ENCODE measurements around the gene PDLIM5. TPM values are rescaled to one million over a fixed set of nuclear protein-coding genes. Genes with fewer than 3 reads are reported as not detected.

The PDLIM5 gene
- total RNA-seq, 4 donors from 2014 or later: 77.7 to 128 (median 109) TPM

GRCh38 chr4:94516067-94516466, 64.3 kb downstream of the PDLIM5 start:
- no peak for DNase-seq
- H3K27ac ChIP-seq: no peak overlapping the region
- intact Hi-C loops (cut with DNase I): no loop called here
- 92 to 98% methylated on average over 3 of the region's 3 CpGs for WGBS, 2 donors
- H3K36me3 ChIP-seq: no peaks in the 10 kb centered on the region
- H3K4me1 ChIP-seq: peaks cover 0 to 4% of the 10 kb centered on the region in 2 donors
- H3K27me3 ChIP-seq: no peaks in the 10 kb centered on the region
- H3K9me3 ChIP-seq: no peaks in the 10 kb centered on the region
- no peak overlapping the region for H3K4me3 ChIP-seq (replicated peaks in 1 of 3)
- TF ChIP-seq POLR2A (IDR thresholded peaks at IDR 0.05): no peak
- TF ChIP-seq CTCF (IDR thresholded peaks at IDR 0.05): no peak

- intact Hi-C loops (cut with DNase I): no loop called here
- Histone ChIP-seq H3K4me3 (replicated peaks in 1 of 3) (no peak overlapping the region), H3K27me3 (no peaks in the 10 kb centered on the region), H3K4me1 (peaks cover 0 to 4% of the 10 kb centered on the region in 2 donors), H3K9me3 (no peaks in the 10 kb centered on the region), H3K36me3 (no peaks in the 10 kb centered on the region), H3K27ac (no peak overlapping the region)
- DNase-seq: no peak
- 50 to 64% methylated on average over 5 of the region's 5 CpGs for WGBS, 2 donors
- TF ChIP-seq CTCF (IDR thresholded peaks at IDR 0.05) (no peak), POLR2A (IDR thresholded peaks at IDR 0.05) (no peak)
Observed at GRCh38 chr4:94516999-94517398, 65.3 kb downstream of the PDLIM5 start.

GRCh38 chr4:94517492-94517891, 65.8 kb downstream of the PDLIM5 start:
- TF ChIP-seq POLR2A (IDR thresholded peaks at IDR 0.05): no peak
- TF ChIP-seq CTCF (IDR thresholded peaks at IDR 0.05): no peak
- intact Hi-C loops (cut with DNase I): no loop called here
- H3K27me3 ChIP-seq: no peaks in the 10 kb centered on the region
- no peak overlapping the region for H3K27ac ChIP-seq
- H3K9me3 ChIP-seq: no peaks in the 10 kb centered on the region
- 94 to 96% methylated on average over 1 of the region's 1 CpG for WGBS, 2 donors
- no peak overlapping the region for H3K4me3 ChIP-seq (replicated peaks in 1 of 3)
- DNase-seq: no peak
- H3K36me3 ChIP-seq: no peaks in the 10 kb centered on the region
- peaks cover 0 to 4% of the 10 kb centered on the region in 2 donors for H3K4me1 ChIP-seq

- WGBS, 2 donors: 75 to 80% methylated on average over 5 of the region's 5 CpGs
- intact Hi-C loops (cut with DNase I): no loop called here
- peaks cover 0 to 9% of the 10 kb centered on the region in 2 donors for H3K4me1 ChIP-seq
Observed at GRCh38 chr4:94519019-94519418, 67.3 kb downstream of the PDLIM5 start.

More at GRCh38 chr4:94519019-94519418, 67.3 kb downstream of the PDLIM5 start:
- Histone ChIP-seq H3K27me3 (no peaks in the 10 kb centered on the region), H3K27ac (no peak overlapping the region), H3K4me3 (replicated peaks in 1 of 3) (no peak overlapping the region), H3K36me3 (no peaks in the 10 kb centered on the region), H3K9me3 (no peaks in the 10 kb centered on the region)
- no peak for TF ChIP-seq CTCF (IDR thresholded peaks at IDR 0.05)
- no peak for TF ChIP-seq POLR2A (IDR thresholded peaks at IDR 0.05)
- DNase-seq: no peak

All from thyroid gland (tissue), 4 donors.